ENCODE data around the gene PRKG1.

DNA sequence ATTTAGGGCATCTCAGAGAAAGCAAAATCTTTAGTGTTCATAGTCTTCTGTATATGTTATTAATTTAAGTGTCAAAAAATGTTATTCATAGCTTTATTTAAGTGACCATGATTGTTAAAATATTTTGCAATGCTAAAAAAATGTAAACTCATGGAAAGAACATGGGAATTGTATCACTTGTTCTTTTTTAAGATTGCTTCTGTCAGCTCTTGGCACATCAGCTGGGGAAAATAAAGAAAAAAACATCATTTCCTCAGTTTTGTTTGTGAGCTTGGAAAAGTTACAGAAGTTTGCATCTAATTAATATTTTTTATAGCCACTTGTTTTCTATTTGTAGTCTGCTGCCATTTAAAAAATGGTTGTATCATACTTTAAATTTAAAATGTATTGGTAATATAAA is 911.0 kb downstream of the PRKG1 start:
- TF ChIP-seq, protein P1, sequence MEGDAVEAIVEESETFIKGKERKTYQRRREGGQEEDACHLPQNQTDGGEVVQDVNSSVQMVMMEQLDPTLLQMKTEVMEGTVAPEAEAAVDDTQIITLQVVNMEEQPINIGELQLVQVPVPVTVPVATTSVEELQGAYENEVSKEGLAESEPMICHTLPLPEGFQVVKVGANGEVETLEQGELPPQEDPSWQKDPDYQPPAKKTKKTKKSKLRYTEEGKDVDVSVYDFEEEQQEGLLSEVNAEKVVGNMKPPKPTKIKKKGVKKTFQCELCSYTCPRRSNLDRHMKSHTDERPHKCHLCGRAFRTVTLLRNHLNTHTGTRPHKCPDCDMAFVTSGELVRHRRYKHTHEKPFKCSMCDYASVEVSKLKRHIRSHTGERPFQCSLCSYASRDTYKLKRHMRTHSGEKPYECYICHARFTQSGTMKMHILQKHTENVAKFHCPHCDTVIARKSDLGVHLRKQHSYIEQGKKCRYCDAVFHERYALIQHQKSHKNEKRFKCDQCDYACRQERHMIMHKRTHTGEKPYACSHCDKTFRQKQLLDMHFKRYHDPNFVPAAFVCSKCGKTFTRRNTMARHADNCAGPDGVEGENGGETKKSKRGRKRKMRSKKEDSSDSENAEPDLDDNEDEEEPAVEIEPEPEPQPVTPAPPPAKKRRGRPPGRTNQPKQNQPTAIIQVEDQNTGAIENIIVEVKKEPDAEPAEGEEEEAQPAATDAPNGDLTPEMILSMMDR (IDR thresholded peaks at IDR 0.05; ENCODE audit: insufficient read depth, low read length, poor library complexity, severe bottlenecking): no peak
- TF ChIP-seq EZH2phosphoT487 (conservative IDR thresholded peaks at IDR 0.05; ENCODE audit: low read length): no peak
